ENCODE measurements around the gene RNASEL.

Gene RNASEL

DNA sequence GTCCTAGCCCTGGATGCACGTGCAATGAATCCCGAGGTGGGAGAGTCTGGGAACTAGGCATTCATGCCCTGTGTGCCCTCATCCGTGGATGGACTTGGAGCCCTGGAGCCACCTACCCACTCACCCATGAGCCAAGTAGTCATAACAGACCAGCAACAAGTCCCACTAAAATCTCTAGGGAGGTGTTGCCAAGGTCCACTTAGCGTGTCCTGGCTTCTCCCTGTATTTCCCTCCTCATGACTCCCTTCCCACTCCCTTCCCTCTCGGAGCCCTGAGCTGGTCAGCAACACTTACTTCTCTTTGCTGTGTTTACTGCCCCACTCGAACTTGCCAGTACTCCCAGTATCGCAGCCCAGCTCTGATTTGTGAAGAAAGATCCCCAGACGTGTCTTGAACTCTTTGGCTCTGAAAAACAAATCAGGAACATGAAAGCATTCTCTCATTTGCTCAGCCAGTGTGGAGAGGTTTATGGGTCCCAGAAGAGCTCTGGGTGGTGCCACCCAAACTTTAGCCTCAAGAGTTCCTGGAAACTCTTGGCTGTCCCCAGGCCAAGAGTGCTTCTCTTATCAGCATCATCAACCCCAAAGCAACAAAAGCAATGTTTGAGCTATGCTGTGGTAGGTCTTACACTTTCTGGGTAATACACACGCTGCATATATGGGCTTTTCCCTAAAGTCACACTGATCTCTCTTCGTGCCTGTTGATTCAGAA is 14.0 kb upstream of the RNASEL start:
- Mint-ChIP-seq H3K27ac (ENCODE audit: low read depth) (peak overlapping the region; percentile 52), H3K4me3 (peak overlapping the region; percentile 71), H3K27me3 (peaks cover 16% of the 10 kb centered on the region), H3K36me3 (ENCODE audit: insufficient read depth) (peaks cover 3% of the 10 kb centered on the region), H3K9me3 (no peaks in the 10 kb centered on the region), H3K4me1 (no peaks in the 10 kb centered on the region)
- DNase-seq (ENCODE audit: low spot score in 2 of 2) (no peak), ATAC-seq (replicated peaks; ENCODE audit: extremely low read depth, poor library complexity, severe bottlenecking) (peak; percentile 41)

GRCh38 chr1:182601913-182602312 is 12.9 kb upstream of the RNASEL start:
- Mint-ChIP-seq H3K27me3 (peaks cover 5% of the 10 kb centered on the region), H3K27ac (ENCODE audit: low read depth) (no peak overlapping the region), H3K4me3 (no peak overlapping the region), H3K9me3 (no peaks in the 10 kb centered on the region), H3K36me3 (ENCODE audit: insufficient read depth) (peaks cover 3% of the 10 kb centered on the region), H3K4me1 (no peaks in the 10 kb centered on the region)
- DNase-seq (ENCODE audit: low spot score in 2 of 2), result no peak
- ATAC-seq (replicated peaks; ENCODE audit: extremely low read depth, poor library complexity, severe bottlenecking), result no peak

GRCh38 chr1:182601416-182601786 is 12.3 kb upstream of the RNASEL start:
- Mint-ChIP-seq H3K36me3 (ENCODE audit: insufficient read depth) (peaks cover 3% of the 10 kb centered on the region), H3K9me3 (no peaks in the 10 kb centered on the region), H3K4me3 (no peak overlapping the region), H3K4me1 (no peaks in the 10 kb centered on the region), H3K27me3 (peaks cover 4% of the 10 kb centered on the region), H3K27ac (ENCODE audit: low read depth) (no peak overlapping the region)
- DNase-seq (ENCODE audit: low spot score in 2 of 2) (peak; percentile 38 to 53), ATAC-seq (replicated peaks; ENCODE audit: extremely low read depth, poor library complexity, severe bottlenecking) (no peak)

- H3K4me3 Mint-ChIP-seq, result no peak overlapping the region
Measured at GRCh38 chr1:182600745-182601415, 11.8 kb upstream of the RNASEL start.

DNA sequence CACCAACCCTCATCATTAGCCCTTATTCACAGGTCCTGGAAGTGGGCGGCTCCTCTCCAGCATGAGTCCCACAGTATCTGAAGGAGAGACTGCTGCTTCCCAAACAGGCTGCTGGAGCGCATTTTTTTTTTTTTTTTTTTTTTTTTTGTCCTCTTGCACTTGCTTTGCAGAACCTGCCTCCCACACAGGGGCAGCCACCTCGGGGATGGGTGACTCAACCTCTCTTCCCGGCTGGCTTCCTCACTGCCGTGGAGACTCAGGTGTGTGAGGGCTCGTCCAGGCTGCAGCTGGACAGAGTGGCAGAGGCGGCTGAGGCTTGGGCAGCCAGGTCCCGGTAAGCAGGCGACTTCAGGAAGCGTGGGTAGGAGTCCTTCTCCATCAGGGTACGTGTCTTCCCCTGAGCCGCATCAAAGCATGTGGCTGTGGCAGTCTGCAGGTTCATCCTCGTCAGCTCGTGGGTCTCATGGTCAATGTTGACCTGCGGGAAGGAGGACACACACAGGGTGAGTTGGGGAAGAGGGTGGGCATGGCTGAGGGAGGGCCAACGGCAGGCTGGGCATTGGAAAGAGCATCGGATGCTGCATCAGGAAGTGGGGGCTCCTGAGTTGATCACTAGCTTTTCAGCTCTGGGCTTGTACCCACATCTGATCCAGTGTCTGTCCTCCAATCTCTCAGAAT is 11.1 kb upstream of the RNASEL start:
- Mint-ChIP-seq H3K27ac (ENCODE audit: low read depth) (no peak overlapping the region), H3K36me3 (ENCODE audit: insufficient read depth) (peaks cover 3% of the 10 kb centered on the region), H3K4me1 (no peaks in the 10 kb centered on the region), H3K4me3 (no peak overlapping the region), H3K27me3 (peaks cover 10% of the 10 kb centered on the region), H3K9me3 (no peaks in the 10 kb centered on the region)
- DNase-seq (ENCODE audit: low spot score in 2 of 2) (no peak), ATAC-seq (replicated peaks; ENCODE audit: extremely low read depth, poor library complexity, severe bottlenecking) (no peak)

More at GRCh38 chr1:182600745-182601415, 11.8 kb upstream of the RNASEL start:
- Mint-ChIP-seq H3K36me3 (ENCODE audit: insufficient read depth) (peaks cover 3% of the 10 kb centered on the region), H3K27ac (ENCODE audit: low read depth) (no peak overlapping the region), H3K4me1 (no peaks in the 10 kb centered on the region), H3K27me3 (peaks cover 9% of the 10 kb centered on the region), H3K9me3 (no peaks in the 10 kb centered on the region)
- ATAC-seq (replicated peaks; ENCODE audit: extremely low read depth, poor library complexity, severe bottlenecking) (no peak), DNase-seq (ENCODE audit: low spot score in 2 of 2) (no peak)

DNA sequence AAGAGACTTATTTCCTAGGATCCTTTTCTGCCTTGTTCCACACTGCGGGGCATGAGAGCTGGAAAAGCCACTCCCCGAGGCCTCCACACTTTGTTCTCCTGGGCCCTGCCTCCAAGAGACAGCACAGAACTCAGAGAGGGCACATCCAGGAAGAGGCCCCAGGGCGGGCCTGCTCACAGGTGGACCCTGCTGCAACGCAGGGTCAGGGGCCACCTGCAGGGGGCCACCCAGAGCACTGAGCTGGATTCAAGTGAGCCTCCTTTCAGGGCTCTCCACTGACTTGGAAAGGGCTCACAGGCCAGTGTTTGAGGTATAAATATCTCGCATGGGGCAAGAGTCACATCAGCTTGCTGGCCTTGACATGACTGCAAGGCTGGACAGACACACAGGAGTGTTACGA is 10.3 kb upstream of the RNASEL start:
- no peaks in the 10 kb centered on the region for H3K4me1 Mint-ChIP-seq
- H3K36me3 Mint-ChIP-seq (ENCODE audit: insufficient read depth), result peaks cover 3% of the 10 kb centered on the region
- no peaks in the 10 kb centered on the region for H3K9me3 Mint-ChIP-seq
- H3K4me3 Mint-ChIP-seq, result no peak overlapping the region
- peaks cover 10% of the 10 kb centered on the region for H3K27me3 Mint-ChIP-seq
- ATAC-seq (replicated peaks; ENCODE audit: extremely low read depth, poor library complexity, severe bottlenecking) (no peak), DNase-seq (ENCODE audit: low spot score in 2 of 2) (no peak)
- H3K27ac Mint-ChIP-seq (ENCODE audit: low read depth), result no peak overlapping the region

DNA sequence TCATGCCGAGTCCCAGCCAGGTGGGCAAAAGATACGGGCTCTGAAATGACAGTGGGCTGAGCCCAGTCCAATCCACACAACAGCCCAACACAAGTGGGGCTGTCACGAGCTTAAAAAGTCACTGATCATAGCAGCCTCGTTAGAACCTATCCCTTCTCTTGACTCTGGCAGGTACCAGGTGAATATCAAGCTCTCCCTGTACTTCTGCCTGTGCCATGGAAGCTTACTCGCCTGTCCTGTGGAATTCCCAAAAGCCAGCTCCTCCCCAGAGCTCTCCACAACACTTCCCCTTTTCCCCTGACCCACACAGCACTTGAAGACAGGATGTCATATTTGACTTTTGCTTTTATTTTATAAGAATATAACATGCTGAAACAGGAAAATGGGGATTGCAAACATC is 9.2 kb upstream of the RNASEL start:
- H3K9me3 Mint-ChIP-seq, result no peaks in the 10 kb centered on the region
- no peak for DNase-seq (ENCODE audit: low spot score in 2 of 2)
- no peak for ATAC-seq (replicated peaks; ENCODE audit: extremely low read depth, poor library complexity, severe bottlenecking)
- no peaks in the 10 kb centered on the region for H3K36me3 Mint-ChIP-seq (ENCODE audit: insufficient read depth)
- peaks cover 10% of the 10 kb centered on the region for H3K27me3 Mint-ChIP-seq
- H3K4me1 Mint-ChIP-seq, result no peaks in the 10 kb centered on the region
- H3K4me3 Mint-ChIP-seq, result no peak overlapping the region
- H3K27ac Mint-ChIP-seq (ENCODE audit: low read depth), result no peak overlapping the region

DNA sequence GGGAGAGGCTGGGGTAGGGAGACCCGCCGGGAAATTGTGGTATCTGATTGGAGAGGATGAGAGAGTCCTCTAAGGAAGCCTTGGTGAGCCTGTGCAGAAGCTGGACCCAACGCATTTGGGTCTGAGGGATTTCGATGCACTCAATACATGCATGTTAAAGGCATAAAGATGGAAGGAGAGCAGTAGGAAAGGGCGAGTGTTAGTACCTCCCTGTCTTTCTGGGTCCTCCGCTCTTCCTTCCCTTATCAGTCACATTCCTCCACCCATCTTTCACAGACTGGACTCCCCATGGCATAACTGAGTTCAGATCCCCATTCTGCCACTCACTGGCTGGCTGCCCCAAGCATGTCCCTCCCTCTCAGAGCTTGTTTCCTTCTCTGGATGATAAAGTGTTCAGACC is 7.9 kb upstream of the RNASEL start:
- no peak for DNase-seq (ENCODE audit: low spot score in 2 of 2)

GRCh38 chr1:182595641-182596240 is 6.7 kb upstream of the RNASEL start:
- no peaks in the 10 kb centered on the region for H3K4me1 Mint-ChIP-seq
- no peaks in the 10 kb centered on the region for H3K9me3 Mint-ChIP-seq
- H3K4me3 Mint-ChIP-seq, result no peak overlapping the region
- ATAC-seq (replicated peaks; ENCODE audit: extremely low read depth, poor library complexity, severe bottlenecking), result no peak
- H3K27ac Mint-ChIP-seq (ENCODE audit: low read depth), result no peak overlapping the region
- no peaks in the 10 kb centered on the region for H3K36me3 Mint-ChIP-seq (ENCODE audit: insufficient read depth)
- DNase-seq (ENCODE audit: low spot score in 2 of 2), result peak; percentile 37 to 53
- H3K27me3 Mint-ChIP-seq, result peaks cover 10% of the 10 kb centered on the region

More for the DNA sequence above, 7.9 kb upstream of the RNASEL start:
- no peaks in the 10 kb centered on the region for H3K9me3 Mint-ChIP-seq
- ATAC-seq (replicated peaks; ENCODE audit: extremely low read depth, poor library complexity, severe bottlenecking), result no peak
- H3K4me1 Mint-ChIP-seq, result no peaks in the 10 kb centered on the region
- H3K27ac Mint-ChIP-seq (ENCODE audit: low read depth), result no peak overlapping the region
- no peaks in the 10 kb centered on the region for H3K36me3 Mint-ChIP-seq (ENCODE audit: insufficient read depth)
- no peak overlapping the region for H3K4me3 Mint-ChIP-seq
- H3K27me3 Mint-ChIP-seq, result peaks cover 10% of the 10 kb centered on the region

GRCh38 chr1:182589931-182590330 is 875 bp upstream of the RNASEL start:
- Mint-ChIP-seq H3K27ac (ENCODE audit: low read depth) (peak overlapping the region; percentile 100), H3K9me3 (no peaks in the 10 kb centered on the region), H3K36me3 (ENCODE audit: insufficient read depth) (peaks cover 19% of the 10 kb centered on the region), H3K4me1 (peaks cover 38% of the 10 kb centered on the region), H3K27me3 (no peaks in the 10 kb centered on the region), H3K4me3 (peak overlapping the region; percentile 100)
- no peak for ATAC-seq (replicated peaks; ENCODE audit: extremely low read depth, poor library complexity, severe bottlenecking)
- no peak for DNase-seq (ENCODE audit: low spot score in 2 of 2)

DNA sequence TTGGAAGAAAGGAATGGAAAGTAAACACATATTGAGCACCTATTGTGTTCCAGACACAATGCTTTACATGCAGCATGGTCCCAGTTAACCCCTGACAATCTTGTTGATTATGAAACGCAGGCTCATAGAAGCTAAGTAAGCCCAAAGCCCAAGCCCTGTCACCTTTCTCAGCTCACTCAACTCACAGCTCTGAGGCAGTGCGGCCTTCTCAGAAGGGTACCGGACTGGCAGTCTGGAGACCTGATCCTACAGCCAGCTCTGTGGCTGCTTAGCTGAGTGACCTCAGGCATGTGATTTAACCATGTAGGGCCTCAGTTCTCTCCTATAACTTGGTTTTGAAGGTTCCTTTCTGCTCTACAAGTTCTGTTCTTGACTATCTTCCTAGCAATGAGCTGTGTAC is 464 bp upstream of the RNASEL start:
- no peak for DNase-seq (ENCODE audit: low spot score in 2 of 2)
- H3K4me3 Mint-ChIP-seq, result peak overlapping the region; percentile 100
- peaks cover 19% of the 10 kb centered on the region for H3K36me3 Mint-ChIP-seq (ENCODE audit: insufficient read depth)
- no peaks in the 10 kb centered on the region for H3K9me3 Mint-ChIP-seq
- no peak for ATAC-seq (replicated peaks; ENCODE audit: extremely low read depth, poor library complexity, severe bottlenecking)
- H3K4me1 Mint-ChIP-seq, result peaks cover 42% of the 10 kb centered on the region
- peak overlapping the region; percentile 100 for H3K27ac Mint-ChIP-seq (ENCODE audit: low read depth)
- no peaks in the 10 kb centered on the region for H3K27me3 Mint-ChIP-seq

GRCh38 chr1:182587666-182588499 is 1.2 kb downstream of the RNASEL start:
- H3K9me3 Mint-ChIP-seq, result no peaks in the 10 kb centered on the region
- H3K4me3 Mint-ChIP-seq, result peak overlapping the region; percentile 100
- DNase-seq (ENCODE audit: low spot score in 2 of 2) (no peak), ATAC-seq (replicated peaks; ENCODE audit: extremely low read depth, poor library complexity, severe bottlenecking) (peak; percentile 21)
- H3K27me3 Mint-ChIP-seq, result no peaks in the 10 kb centered on the region
- peak overlapping the region; percentile 100 for H3K27ac Mint-ChIP-seq (ENCODE audit: low read depth)
- H3K36me3 Mint-ChIP-seq (ENCODE audit: insufficient read depth), result peaks cover 24% of the 10 kb centered on the region
- peaks cover 58% of the 10 kb centered on the region for H3K4me1 Mint-ChIP-seq
